Measurements from ENCODE around the gene VTI1B.

The VTI1B gene

DNA sequence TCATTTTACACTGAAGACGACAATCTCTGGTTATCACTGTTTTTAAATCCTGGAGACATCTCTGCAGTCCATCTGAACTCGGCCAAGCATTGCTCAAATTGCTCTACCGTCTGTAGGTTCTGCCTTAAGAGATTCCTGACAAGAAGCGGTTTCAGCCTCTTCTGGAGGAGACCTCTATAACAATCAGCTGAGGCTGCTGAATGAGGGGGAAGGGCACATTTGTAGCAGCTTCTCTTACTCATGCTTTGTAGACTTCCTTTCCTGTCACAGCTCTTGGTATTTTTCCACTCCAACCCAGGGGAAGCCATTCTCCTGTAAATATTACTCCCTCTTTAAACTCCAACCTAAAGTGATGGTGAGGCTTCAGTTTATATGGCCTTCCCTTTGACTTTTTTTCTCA lies 51.8 kb downstream of the VTI1B start:
- no peak for TF ChIP-seq GATA2 (IDR thresholded peaks at IDR 0.05; ENCODE audit: low read depth, low read length)
- no peak for TF ChIP-seq GATA3 (IDR thresholded peaks at IDR 0.05; ENCODE audit: low read depth, low read length)

DNA sequence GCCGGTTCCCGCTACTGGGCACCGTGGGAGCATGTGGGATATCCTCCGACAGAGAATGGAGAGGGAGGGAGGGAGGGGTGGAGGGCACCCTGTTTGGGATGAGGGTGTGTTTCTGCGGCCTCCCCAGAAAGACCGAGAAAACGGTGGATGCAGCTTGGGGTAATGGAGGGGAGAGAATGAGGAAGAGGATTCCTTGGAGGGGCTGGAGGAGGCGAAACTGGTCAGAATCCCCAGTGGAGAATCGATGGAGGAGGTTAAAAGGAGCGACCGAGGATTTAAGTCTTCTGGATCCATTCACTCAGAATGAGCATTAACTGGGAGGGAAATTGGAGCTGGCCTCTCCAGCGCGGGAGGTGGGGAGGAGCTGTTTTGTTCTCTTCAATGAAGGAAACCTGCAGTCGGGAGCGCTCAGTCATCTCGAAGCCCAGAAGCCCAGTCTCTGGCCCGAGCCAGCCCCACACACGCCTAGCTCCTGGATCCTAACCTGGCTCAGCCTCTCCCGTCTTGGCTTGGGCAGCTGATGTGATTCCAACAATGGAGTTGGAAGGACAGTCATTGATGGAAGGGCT lies 54.1 kb downstream of the VTI1B start:
- TF ChIP-seq GATA2 (IDR thresholded peaks at IDR 0.05; ENCODE audit: low read depth, low read length) (no peak), GATA3 (IDR thresholded peaks at IDR 0.05; ENCODE audit: low read depth, low read length) (no peak)

DNA sequence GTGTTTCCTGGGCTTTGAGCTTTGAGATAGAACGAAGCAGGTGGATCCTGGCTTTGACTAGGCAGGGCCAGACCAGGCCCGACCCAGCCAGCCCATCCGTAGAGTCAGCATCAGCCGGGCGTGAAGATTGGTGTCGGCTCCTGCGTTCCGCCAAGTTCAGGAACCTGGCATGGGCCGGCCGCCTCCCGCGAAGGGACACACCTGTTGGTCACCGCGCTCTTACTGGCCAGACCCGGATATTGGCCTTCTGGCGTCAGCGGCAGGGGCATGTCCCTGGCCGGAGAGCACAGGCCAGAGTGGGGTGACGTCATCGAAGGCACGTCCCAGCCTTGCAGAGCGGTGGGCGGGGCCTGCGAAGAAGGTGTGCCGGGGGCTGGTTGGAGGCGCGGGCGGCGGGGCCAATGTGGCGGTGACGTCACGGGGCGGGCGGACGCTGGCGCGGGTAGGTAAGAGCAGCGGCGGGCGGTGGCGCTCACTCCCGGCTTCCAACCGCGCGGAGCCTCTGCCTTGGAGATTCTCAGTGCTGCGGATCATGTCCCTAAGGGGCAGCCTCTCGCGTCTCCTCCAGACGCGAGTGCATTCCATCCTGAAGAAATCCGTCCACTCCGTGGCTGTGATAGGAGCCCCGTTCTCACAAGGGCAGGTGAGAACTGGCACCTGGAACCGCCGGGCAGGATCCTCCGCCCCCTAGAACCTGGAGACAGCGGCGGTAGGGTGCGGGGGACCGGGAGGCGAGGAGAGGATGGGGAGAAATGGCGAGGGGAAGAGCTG lies 54.8 kb downstream of the VTI1B start, which contains the start of gene ARG2:
TSS of gene ARG2 (plus strand) at position 475 of the 771 bp plus-strand sequence. CDS start at position 533, 58 bp downstream.
- no peak for TF ChIP-seq GATA2 (IDR thresholded peaks at IDR 0.05; ENCODE audit: low read depth, low read length)
- TF ChIP-seq GATA3 (IDR thresholded peaks at IDR 0.05; ENCODE audit: low read depth, low read length): no peak

DNA sequence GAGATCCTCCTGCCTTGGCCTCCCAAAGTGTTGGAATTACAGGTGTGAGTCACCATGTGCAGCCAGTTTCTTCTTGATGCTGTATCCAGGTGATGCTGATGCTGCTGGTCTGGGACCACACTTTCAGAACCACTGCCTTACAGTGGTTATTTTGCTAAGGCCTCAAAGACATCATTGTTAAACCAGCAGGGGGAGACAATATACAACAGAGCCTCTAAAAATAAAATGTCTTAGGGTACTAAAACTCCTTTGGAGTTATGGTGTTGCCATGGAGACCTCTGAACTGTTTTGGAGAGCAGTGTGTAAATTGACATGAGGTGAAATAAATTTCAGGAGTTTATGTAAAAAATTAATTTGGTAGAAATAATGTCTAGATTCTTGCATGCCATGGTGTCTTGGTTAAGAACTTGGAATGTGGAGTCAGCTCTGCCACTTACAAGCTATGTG lies 55.8 kb downstream of the VTI1B start:
- TF ChIP-seq GATA3 (IDR thresholded peaks at IDR 0.05; ENCODE audit: low read depth, low read length) (no peak), GATA2 (IDR thresholded peaks at IDR 0.05; ENCODE audit: low read depth, low read length) (no peak)

DNA sequence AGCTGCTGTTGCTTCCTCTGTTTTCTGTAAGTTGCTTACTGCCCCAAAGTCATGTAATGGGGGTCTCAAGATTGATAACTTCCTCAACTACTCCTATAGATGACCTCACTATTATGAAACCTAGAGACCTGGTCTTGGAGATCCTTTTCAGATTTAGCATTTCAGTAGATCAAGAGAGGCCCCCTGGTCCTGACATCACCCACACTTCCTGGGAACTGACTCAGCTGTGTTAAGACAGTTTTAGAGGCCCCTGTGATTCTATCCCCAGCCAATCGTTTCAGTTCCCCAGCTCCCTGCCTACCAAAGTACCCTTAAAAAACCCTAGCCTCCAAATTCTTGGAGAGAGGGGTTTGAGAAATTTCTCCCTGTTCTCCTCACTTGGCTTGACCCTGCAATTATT lies 63.9 kb downstream of the VTI1B start:
- TF ChIP-seq GATA2 (IDR thresholded peaks at IDR 0.05; ENCODE audit: low read depth, low read length): no peak
- no peak for TF ChIP-seq GATA3 (IDR thresholded peaks at IDR 0.05; ENCODE audit: low read depth, low read length)

DNA sequence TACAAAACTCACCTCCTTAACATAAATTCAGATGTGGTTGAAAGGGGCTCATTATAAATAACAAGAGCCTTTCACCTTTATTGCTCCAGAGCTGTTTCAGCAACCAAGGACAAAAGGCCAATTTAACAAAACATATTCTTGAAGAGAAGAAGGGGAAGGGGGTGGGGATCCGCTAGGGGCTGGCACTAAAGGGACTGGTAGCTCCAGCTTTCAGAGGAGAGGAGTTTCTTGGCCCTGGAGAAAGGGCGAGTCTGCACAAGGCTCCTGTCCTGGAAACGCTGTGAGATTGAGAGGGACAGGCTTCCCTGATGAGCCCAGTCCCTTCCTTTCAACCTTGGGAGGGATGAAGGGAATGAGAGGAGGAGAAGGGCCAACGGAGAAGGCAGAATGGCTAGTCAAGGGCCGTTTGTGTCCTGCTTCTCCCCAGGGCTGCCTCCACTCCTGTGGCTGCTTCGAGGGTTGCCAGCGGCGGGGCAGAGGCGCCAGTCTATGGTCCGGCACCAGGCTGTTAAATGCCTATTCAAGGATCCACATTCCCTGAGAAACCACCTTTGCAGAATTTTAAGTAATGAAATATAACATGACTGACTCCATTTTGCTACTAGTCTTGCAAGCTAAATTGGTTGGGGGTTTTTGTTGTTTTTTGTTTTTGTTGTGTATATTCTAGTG lies 64.7 kb downstream of the VTI1B start:
- TF ChIP-seq GATA3 (IDR thresholded peaks at IDR 0.05; ENCODE audit: low read depth, low read length): no peak

DNA sequence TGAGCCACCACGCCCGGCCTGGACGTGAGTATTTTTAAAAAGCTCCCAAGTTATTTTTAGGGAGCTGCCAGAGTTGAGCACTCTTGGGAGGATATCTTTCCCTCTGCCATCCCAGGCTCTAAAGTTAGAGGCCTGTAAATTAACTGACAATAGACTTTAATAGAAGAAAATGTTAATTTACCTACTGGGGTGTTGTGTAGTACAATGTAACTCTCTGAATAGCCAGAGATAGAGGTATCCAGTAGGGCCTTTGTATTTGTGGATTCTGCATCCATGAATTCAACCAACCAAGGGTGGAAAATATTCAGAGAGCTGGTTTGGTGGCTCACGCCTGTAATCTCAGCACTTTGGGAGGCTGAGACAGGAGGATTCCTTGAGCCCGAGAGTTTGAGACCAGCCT lies 66.8 kb downstream of the VTI1B start:
- TF ChIP-seq GATA2 (IDR thresholded peaks at IDR 0.05; ENCODE audit: low read depth, low read length) (no peak), GATA3 (IDR thresholded peaks at IDR 0.05; ENCODE audit: low read depth, low read length) (no peak)

DNA sequence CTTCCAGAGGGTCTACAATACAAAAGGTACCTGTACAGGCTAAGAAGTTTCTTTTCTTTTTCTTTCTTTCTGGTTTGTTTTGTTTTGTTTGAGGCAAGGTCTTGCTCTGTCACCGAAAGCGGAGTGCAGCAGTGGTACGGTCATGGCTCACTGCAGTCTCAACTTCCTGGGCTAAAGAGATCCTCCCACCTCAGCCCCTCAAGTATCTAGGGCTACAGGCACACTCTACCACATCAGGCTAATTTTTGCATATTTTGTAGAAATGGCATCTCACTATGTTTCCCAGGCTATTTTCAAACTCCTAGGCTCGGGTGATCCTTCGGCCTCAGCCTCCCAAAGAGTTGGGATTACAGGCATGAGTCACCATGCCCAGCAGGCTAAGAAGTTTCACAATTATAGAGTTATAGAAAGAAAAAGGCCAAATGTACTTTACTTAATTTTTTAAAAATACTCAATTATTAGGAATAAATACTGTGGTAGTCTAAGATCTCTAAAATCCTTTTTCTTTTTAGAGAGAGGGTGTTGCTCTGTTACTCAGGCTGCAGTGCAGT lies 71.4 kb downstream of the VTI1B start:
- TF ChIP-seq GATA2 (IDR thresholded peaks at IDR 0.05; ENCODE audit: low read depth, low read length) (no peak), GATA3 (IDR thresholded peaks at IDR 0.05; ENCODE audit: low read depth, low read length) (no peak)

DNA sequence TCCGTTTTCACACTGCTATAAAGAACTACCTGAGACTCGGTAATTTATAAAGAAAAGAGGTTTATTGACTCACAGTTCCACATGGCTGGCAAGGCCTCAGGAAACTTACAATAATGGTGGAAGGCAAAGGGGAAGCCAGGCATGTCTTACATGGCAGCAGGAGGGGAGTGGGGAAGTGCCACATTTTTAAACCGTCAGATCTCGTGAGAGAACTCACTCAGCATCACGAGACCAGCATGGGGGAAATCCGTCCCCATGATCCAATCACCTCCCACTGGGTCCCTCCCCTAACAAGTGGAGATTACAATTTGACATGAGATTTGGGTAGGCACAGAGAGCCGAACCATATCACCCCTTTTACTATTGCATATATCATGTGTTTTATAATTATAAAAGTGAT lies 72.4 kb downstream of the VTI1B start:
- TF ChIP-seq GATA3 (IDR thresholded peaks at IDR 0.05; ENCODE audit: low read depth, low read length): no peak
- TF ChIP-seq GATA2 (IDR thresholded peaks at IDR 0.05; ENCODE audit: low read depth, low read length): no peak

DNA sequence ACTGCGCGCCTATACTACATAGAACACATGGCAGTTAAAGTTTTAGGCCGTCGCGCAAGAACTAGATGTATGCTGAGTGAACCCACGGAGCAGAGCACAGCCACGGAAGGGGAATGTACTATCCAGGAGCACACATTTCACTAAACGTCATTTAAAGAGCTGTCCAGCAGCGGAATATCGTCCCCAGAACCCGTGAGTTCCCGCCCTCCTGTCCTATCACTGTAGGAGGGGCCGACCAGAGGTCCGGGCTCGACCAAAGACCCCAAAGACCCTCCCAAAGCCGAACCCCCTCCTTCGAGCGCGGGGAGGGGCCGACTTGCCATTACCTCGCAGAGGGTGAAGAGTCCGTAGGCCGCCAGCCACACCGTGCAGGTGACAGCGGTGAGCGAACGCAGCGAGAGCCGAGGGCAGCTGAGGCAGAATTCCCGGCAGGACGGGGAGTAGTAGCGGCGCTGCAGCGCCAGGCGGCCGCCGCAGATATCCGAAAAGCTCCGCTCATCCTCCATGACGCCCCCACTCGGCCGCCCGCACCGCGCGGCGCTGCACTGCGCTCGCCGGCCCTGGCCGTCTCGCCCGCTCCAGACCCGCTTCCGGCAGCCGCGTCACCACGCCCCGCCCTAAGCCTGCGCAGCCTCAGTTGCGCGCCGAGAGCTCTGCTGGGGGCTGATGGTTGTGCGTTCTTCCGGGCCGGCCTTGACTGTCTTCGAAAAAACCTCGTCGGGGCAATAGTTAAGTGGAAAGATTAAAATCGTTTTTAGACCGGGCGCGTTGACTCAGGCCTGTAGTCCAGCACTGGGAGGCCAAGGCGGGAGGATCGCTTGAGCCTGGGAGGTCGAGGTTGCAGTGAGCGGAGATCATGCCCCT lies 74.5 kb downstream of the VTI1B start, which contains the start of gene PIGH:
TSS of gene PIGH (minus strand) at position 571 of the 864 bp plus-strand sequence. CDS start at position 506, 65 bp downstream.
- TF ChIP-seq GATA2 (IDR thresholded peaks at IDR 0.05; ENCODE audit: low read depth, low read length) (no peak), GATA3 (IDR thresholded peaks at IDR 0.05; ENCODE audit: low read depth, low read length) (no peak)
